Stomach smooth muscle (tissue), 2 donors: ENCODE measurements around the gene FGG.

Experiments
- H3K27ac ChIP-seq: one replicate; pipeline ENCODE4 v1.7.0; 2013; ENCODE audit warnings: mild to moderate bottlenecking, low read length, inconsistent platforms
- H3K27me3 ChIP-seq, 2 donors: one replicate each; pipeline ENCODE4 v1.7.0; 2013; ENCODE audit warnings: low read length in 2 of 2; ENCODE audit not compliant: insufficient read depth in 2 of 2, control insufficient read depth in 1 of 2
- H3K36me3 ChIP-seq, 2 donors: one replicate each; pipeline ENCODE4 v1.7.0; 2013; ENCODE audit warnings: low read length in 2 of 2; ENCODE audit not compliant: control insufficient read depth in 2 of 2, insufficient read depth in 2 of 2
- H3K4me1 ChIP-seq: one replicate; pipeline ENCODE4 v1.7.0; 2013; ENCODE audit warnings: low read length; ENCODE audit not compliant: control insufficient read depth, insufficient read depth
- H3K4me3 ChIP-seq, 2 donors: one replicate each; pipeline ENCODE4 v1.7.0; 2013; ENCODE audit warnings: low read length in 2 of 2
- H3K9ac ChIP-seq, 2 donors: one replicate each; pipeline ENCODE4 v1.7.0; 2013; ENCODE audit warnings: low read length in 2 of 2, mild to moderate bottlenecking in 1 of 2
- H3K9me3 ChIP-seq, 2 donors: one replicate each; pipeline ENCODE4 v1.7.0; 2013; ENCODE audit warnings: low read length in 2 of 2; ENCODE audit not compliant: control insufficient read depth in 2 of 2
- donor health status: healthy.
- donor health status: Pancreatic carcinoma.

Gene FGG

DNA sequence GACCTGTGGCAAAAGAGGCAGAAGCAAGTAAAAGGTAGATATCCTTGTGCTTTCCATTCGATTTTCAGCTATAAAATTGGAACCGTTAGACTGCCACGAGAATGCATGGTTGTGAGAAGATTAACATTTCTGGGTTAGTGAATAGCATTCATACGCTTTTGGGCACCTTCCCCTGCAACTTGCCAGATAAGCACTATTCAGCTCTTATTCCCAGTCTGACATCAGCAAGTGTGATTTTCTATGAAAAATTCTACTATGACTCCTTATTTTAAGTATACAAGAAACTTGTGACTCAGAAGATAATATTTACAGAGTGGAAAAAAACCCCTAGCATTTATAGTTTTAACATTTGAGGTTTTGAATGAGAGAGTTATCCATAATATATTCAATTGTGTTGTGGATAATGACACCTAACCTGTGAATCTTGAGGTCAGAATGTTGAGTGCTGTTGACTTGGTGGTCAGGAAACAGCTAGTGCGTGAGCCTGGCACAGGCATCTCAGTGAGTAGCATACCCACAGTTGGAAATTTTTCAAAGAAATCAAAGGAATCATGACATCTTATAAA is 45.7 kb downstream of the FGG start:
- Histone ChIP-seq H3K36me3 (no peaks in the 10 kb centered on the region), H3K27ac (no peak overlapping the region), H3K4me3 (no peak overlapping the region)

DNA sequence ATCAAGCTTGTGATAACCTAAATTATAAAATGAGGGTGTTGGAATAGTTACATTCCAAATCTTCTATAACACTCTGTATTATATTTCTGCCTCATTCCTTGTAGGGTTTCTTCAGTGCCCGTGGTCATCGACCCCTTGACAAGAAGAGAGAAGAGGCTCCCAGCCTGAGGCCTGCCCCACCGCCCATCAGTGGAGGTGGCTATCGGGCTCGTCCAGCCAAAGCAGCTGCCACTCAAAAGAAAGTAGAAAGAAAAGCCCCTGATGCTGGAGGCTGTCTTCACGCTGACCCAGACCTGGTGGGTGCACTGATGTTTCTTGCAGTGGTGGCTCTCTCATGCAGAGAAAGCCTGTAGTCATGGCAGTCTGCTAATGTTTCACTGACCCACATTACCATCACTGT is 46.8 kb downstream of the FGG start:
- Histone ChIP-seq H3K9me3 (no peaks in the 10 kb centered on the region), H3K36me3 (no peaks in the 10 kb centered on the region), H3K27ac (no peak overlapping the region), H3K4me1 (no peaks in the 10 kb centered on the region), H3K27me3 (no peaks in the 10 kb centered on the region), H3K4me3 (no peak overlapping the region), H3K9ac (no peak overlapping the region)

More for the DNA sequence above, 45.7 kb downstream of the FGG start:
- H3K9ac ChIP-seq, result no peak overlapping the region
- no peaks in the 10 kb centered on the region for H3K4me1 ChIP-seq
- no peaks in the 10 kb centered on the region for H3K9me3 ChIP-seq
- no peaks in the 10 kb centered on the region for H3K27me3 ChIP-seq

DNA sequence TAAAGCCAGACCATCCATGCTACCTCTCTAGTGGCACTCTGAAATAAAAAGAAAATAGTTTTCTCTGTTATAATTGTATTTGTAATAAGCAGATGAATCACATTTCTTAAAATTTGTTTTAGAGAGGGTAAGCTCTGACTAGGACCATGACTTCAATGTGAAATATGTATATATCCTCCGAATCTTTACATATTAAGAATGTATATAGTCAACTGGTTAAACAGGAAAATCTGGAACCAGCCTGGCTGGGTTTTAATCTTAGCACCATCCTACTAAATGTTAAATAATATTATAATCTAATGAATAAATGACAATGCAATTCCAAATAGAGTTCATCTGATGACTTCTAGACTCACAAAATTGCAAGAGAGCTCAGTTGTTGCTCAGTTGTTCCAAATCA is 48.1 kb downstream of the FGG start:
- H3K27me3 ChIP-seq, result no peaks in the 10 kb centered on the region
- no peak overlapping the region for H3K27ac ChIP-seq
- H3K4me3 ChIP-seq, result no peak overlapping the region
- no peaks in the 10 kb centered on the region for H3K9me3 ChIP-seq
- no peak overlapping the region for H3K9ac ChIP-seq
- H3K36me3 ChIP-seq, result no peaks in the 10 kb centered on the region
- no peaks in the 10 kb centered on the region for H3K4me1 ChIP-seq

DNA sequence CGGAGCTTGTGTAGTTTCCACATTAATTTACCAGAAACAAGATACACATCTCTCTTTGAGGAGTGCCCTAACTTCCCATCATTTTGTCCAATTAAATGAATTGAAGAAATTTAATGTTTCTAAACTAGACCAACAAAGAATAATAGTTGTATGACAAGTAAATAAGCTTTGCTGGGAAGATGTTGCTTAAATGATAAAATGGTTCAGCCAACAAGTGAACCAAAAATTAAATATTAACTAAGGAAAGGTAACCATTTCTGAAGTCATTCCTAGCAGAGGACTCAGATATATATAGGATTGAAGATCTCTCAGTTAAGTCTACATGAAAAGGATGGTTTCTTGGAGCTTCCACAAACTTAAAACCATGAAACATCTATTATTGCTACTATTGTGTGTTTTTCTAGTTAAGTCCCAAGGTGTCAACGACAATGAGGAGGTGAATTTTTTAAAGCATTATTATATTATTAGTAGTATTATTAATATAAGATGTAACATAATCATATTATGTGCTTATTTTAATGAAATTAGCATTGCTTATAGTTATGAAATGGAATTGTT is 49.7 kb downstream of the FGG start, which contains the start of gene FGB:
TSS of gene FGB (plus strand) at position 315 of the 558 bp plus-strand sequence. CDS start at position 323, 8 bp downstream.
- no peaks in the 10 kb centered on the region for H3K9me3 ChIP-seq
- no peaks in the 10 kb centered on the region for H3K36me3 ChIP-seq
- no peaks in the 10 kb centered on the region for H3K27me3 ChIP-seq
- no peak within 1 kb of the TSS for H3K27ac ChIP-seq
- H3K4me1 ChIP-seq, result no peaks in the 10 kb centered on the region
- no peak within 1 kb of the TSS for H3K9ac ChIP-seq
- no peak within 1 kb of the TSS for H3K4me3 ChIP-seq

DNA sequence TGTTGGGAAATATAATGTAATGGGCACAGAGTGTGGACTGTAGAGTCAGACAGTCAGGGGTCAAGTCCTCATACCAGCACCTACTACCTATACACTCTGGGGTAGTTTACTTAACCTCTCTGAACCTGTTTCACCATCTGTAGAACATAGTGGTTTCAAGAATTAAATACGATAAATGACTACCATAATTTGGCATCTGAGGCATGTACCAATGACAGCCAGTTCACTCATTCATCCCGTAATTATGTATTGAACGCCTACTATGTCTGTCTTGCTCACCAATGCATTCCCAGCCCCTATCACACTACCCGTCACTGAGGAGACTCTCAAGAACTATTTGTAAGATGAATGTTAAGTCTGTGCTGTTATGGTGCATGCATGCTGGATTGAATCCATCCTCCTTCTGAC is 51.6 kb downstream of the FGG start:
- H3K27ac ChIP-seq, result no peak overlapping the region
- no peaks in the 10 kb centered on the region for H3K9me3 ChIP-seq
- no peak overlapping the region for H3K9ac ChIP-seq
- no peaks in the 10 kb centered on the region for H3K36me3 ChIP-seq
- no peaks in the 10 kb centered on the region for H3K4me1 ChIP-seq
- H3K27me3 ChIP-seq, result no peaks in the 10 kb centered on the region
- no peak overlapping the region for H3K4me3 ChIP-seq

- H3K4me3 ChIP-seq, result no peak overlapping the region
- H3K9ac ChIP-seq, result no peak overlapping the region
- no peaks in the 10 kb centered on the region for H3K4me1 ChIP-seq
- H3K9me3 ChIP-seq, result no peaks in the 10 kb centered on the region
- H3K27ac ChIP-seq, result no peak overlapping the region
- H3K27me3 ChIP-seq, result no peaks in the 10 kb centered on the region
- H3K36me3 ChIP-seq, result no peaks in the 10 kb centered on the region
Observed at GRCh38 chr4:154560419-154560801, 52.0 kb downstream of the FGG start.

DNA sequence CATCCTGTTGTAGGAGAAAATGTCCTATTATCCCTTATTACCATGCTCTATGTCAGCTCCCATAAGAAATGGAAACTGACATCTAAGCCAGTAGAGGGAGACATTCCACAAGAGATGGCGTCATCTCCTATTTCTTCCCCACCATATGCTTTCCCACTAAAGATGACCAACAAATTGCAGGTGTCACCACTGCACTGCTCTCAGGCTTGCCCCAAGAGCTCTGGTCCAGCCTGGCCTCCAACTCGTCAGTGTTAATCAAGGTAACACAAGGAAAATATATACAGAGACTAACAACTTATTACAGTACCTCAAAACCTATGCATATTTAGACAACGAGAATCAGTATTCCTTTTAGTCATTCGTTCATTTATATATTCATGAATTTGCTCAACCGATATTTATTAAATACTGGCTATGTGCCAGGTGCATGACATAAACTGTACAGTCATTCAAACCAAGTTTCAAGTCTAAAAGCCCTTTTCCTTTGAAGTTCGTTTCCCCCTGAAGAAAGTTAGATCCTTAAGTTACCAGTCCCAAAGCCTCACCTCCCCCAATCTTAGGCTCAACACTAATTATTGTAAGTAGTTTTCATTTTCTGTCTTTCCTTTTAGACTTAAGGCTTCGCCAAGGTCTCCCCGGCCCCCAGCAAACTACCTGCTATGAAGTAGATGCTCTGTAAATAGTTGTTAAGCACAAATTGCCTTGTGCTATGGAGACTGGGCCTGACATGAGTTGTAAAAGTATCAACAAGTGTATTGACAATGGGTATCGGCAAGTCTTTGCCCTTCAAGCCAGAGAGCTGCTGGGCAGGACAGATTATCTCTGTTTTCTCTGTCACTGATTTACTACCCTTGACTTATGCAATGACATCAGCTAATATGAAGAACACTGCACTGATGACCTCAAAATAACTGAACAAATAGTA is 52.7 kb downstream of the FGG start:
- Histone ChIP-seq H3K4me1 (no peaks in the 10 kb centered on the region), H3K9ac (no peak overlapping the region), H3K27ac (no peak overlapping the region), H3K9me3 (no peaks in the 10 kb centered on the region), H3K4me3 (no peak overlapping the region), H3K27me3 (no peaks in the 10 kb centered on the region), H3K36me3 (no peaks in the 10 kb centered on the region)

DNA sequence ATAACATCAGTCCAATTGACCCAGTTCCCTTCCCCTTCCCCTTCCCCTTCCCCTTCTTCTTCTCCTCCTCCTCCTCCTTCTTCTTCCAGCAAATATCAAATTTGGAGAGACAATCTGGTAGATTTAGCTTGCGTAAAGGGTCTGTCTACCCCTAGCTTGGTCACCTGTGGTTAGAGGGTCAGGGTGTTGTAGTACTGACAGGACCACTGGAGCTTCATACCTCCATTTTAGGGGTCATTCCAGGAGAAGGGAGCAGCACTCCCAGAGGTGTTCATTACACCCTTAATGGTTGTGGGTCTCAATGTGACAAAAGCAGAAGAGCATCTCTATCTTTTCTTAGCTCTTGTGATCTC is 53.3 kb downstream of the FGG start:
- Histone ChIP-seq H3K9ac (no peak overlapping the region), H3K4me3 (no peak overlapping the region), H3K27me3 (no peaks in the 10 kb centered on the region), H3K9me3 (no peaks in the 10 kb centered on the region), H3K27ac (no peak overlapping the region), H3K36me3 (no peaks in the 10 kb centered on the region), H3K4me1 (no peaks in the 10 kb centered on the region)
